HEK293 (cell line): ENCODE data around the gene CLIC3.

Experiments
- CTCF ChIA-PET: fragments of 350-600 bp; formaldehyde crosslinking; extraction: SDS; loops from one replicate; lab custom pipeline; 2021; ENCODE audit warnings: antibody characterized with exemption; lab: Yijun Ruan, JAX
- POLR2A ChIA-PET: fragments of 300-600 bp; formaldehyde crosslinking; extraction: SDS; loops from one replicate; lab custom pipeline; 2020; ENCODE audit warnings: antibody characterized with exemption, inconsistent platforms; lab: Yijun Ruan, JAX
- H3K27ac ChIP-seq: fragments of 200-500 bp; sonication (Bioruptor generic); 2 replicates; pipeline ENCODE4 v1.5.1; 2014; ENCODE audit warnings: low read depth, low read length, control low read depth, inconsistent platforms; ENCODE audit errors: extremely low read depth
- H3K36me3 ChIP-seq, 2 experiments: fragments of 200-500 bp in 1 of 2; sonication (Bioruptor generic) in 1 of 2; 1 replicate in 1 of 2; 2 replicates in 1 of 2; pipeline ENCODE4 v1.5.1; 2014 to 2017; ENCODE audit warnings: inconsistent platforms in 2 of 2, low read length in 2 of 2; ENCODE audit not compliant: control insufficient read depth in 2 of 2, insufficient read depth in 1 of 2
- H3K4me1 ChIP-seq: fragments of 200-500 bp; sonication (Bioruptor generic); 2 replicates; pipeline ENCODE4 v1.5.1; 2014; ENCODE audit warnings: mild to moderate bottlenecking, low read length, inconsistent platforms; ENCODE audit not compliant: control insufficient read depth, insufficient read depth
- H3K4me3 ChIP-seq: 2 replicates; pipeline ENCODE4 v1.5.1; 2011; ENCODE audit warnings: low read depth, mild to moderate bottlenecking, control low read depth, low read length, moderate library complexity
- H3K9me3 ChIP-seq: fragments of 200-500 bp; sonication (Bioruptor generic); 2 replicates; pipeline ENCODE4 v1.5.1; 2014; ENCODE audit warnings: low read depth, low read length, inconsistent platforms; ENCODE audit not compliant: control insufficient read depth, insufficient read depth
- GLIS2 ChIP-seq: fragments of 450-650 bp; formaldehyde crosslinking; IDR thresholded peaks from 2 replicates; pipeline ENCODE4 v1.5.1; 2016; ENCODE audit warnings: missing biosample characterization, missing genetic modification characterization
- HIC1 ChIP-seq: fragments of 450-650 bp; formaldehyde crosslinking; IDR thresholded peaks from 2 replicates; pipeline ENCODE4 v1.5.1; 2016; ENCODE audit warnings: missing biosample characterization, missing genetic modification characterization
- KLF1 ChIP-seq: fragments of 450-650 bp; formaldehyde crosslinking; IDR thresholded peaks from 2 replicates; pipeline ENCODE4 v1.5.1; 2016; ENCODE audit warnings: missing biosample characterization, missing genetic modification characterization
- KLF17 ChIP-seq: fragments of 450-650 bp; formaldehyde crosslinking; IDR thresholded peaks from 2 replicates; pipeline ENCODE4 v1.5.1; 2016; ENCODE audit warnings: missing biosample characterization, missing genetic modification characterization
- KLF7 ChIP-seq: fragments of 450-650 bp; formaldehyde crosslinking; IDR thresholded peaks from 2 replicates; pipeline ENCODE4 v1.5.1; 2016; ENCODE audit warnings: missing biosample characterization, missing genetic modification characterization, borderline replicate concordance
- REST ChIP-seq: fragments of 450-650 bp; formaldehyde crosslinking; IDR thresholded peaks from 2 replicates; pipeline ENCODE4 v1.5.1; 2016; ENCODE audit warnings: missing biosample characterization, missing genetic modification characterization
- ZBTB11 ChIP-seq: fragments of 450-650 bp; formaldehyde crosslinking; conservative IDR thresholded peaks from 2 replicates; pipeline ENCODE4 v1.5.1; 2016; ENCODE audit warnings: low read depth, missing biosample characterization, missing genetic modification characterization
- ZNF274 ChIP-seq, 2 experiments: fragments of 200-500 bp in 1 of 2; fragments of 450-650 bp in 1 of 2; sonication (Bioruptor generic) in 1 of 2; formaldehyde crosslinking in 1 of 2; IDR thresholded peaks; 2 replicates each; pipeline versions ENCODE4 v1.5.1 to v1.6.1; 2014 to 2016; ENCODE audit warnings: borderline replicate concordance in 1 of 2, inconsistent platforms in 1 of 2, low read length in 1 of 2, missing biosample characterization in 1 of 2, missing genetic modification characterization in 1 of 2
- ZNF280C ChIP-seq: fragments of 450-650 bp; formaldehyde crosslinking; IDR thresholded peaks from 2 replicates; pipeline ENCODE4 v1.5.1; 2016; ENCODE audit warnings: missing biosample characterization, missing genetic modification characterization
- ZNF350 ChIP-seq: fragments of 450-650 bp; formaldehyde crosslinking; IDR thresholded peaks from 2 replicates; pipeline ENCODE4 v1.5.0; 2017; ENCODE audit warnings: missing biosample characterization, mild to moderate bottlenecking, missing genetic modification characterization
- ZNF398 ChIP-seq: fragments of 450-650 bp; formaldehyde crosslinking; IDR thresholded peaks from 2 replicates; pipeline ENCODE4 v1.5.1; 2017; ENCODE audit warnings: missing biosample characterization, missing genetic modification characterization
- ZNF561 ChIP-seq: fragments of 450-650 bp; IDR thresholded peaks from 2 replicates; pipeline ENCODE4 v1.5.1; 2018; ENCODE audit warnings: missing biosample characterization, missing genetic modification characterization, borderline replicate concordance
- ZNF600 ChIP-seq: fragments of 450-650 bp; formaldehyde crosslinking; IDR thresholded peaks from 2 replicates; pipeline ENCODE4 v1.5.1; 2016; ENCODE audit warnings: missing biosample characterization, missing genetic modification characterization
- ZNF830 ChIP-seq: fragments of 450-650 bp; IDR thresholded peaks from 2 replicates; pipeline ENCODE4 v1.5.0; 2018; ENCODE audit warnings: missing biosample characterization, missing genetic modification characterization, low read depth, mild to moderate bottlenecking, moderate library complexity

The CLIC3 gene

GRCh38 chr9:136964171-136964689 lies 32.1 kb downstream of the CLIC3 start:
- Histone ChIP-seq H3K9me3 (no peaks in the 10 kb centered on the region), H3K4me1 (no peaks in the 10 kb centered on the region), H3K27ac (no peak overlapping the region), H3K4me3 (no peak overlapping the region), H3K36me3 (no peaks in the 10 kb centered on the region)
- ChIA-PET CTCF (interaction anchor here (0.6 to 1.7 kb wide), 6 partner anchors 13 to 102 kb away, joined by 3 to 11 read pairs (median 4); partner anchors contain the start of genes C8G and PTGDS), POLR2A (no interaction called here)
- TF ChIP-seq KLF1 (tag by site-specific recombination) (peak; percentile 99), ZNF280C (tag by site-specific recombination) (no peak), ZNF274 (IDR thresholded peaks at IDR 0.05; ENCODE audit: low read length) (no peak), ZNF274 (tag by site-specific recombination; IDR thresholded peaks at IDR 0.05; ENCODE audit: borderline replicate concordance) (no peak), KLF17 (tag by site-specific recombination) (0 out of 2 replicates have a peak, but pooled peaks have one; percentile 47), ZBTB11 (tag by site-specific recombination) (no peak), HIC1 (0 out of 2 replicates have a peak, but pooled peaks have one; percentile 29), ZNF350 (tag by site-specific recombination) (no peak), ZNF600 (tag by site-specific recombination) (0 out of 2 replicates have a peak, but pooled peaks have one; percentile 14), KLF7 (tag by site-specific recombination) (peak; percentile 74), ZNF830 (tag by site-specific recombination) (no peak), GLIS2 (tag by site-specific recombination) (peak; percentile 48; the same call in 1 of the 2 replicates), ZNF561 (tag by site-specific recombination) (no peak), REST (tag by site-specific recombination) (peak; percentile 91), ZNF398 (tag by site-specific recombination) (no peak)
